Stimulated activated CD4-positive, alpha-beta T cell treated with anti-CD3 and anti-CD28 coated beads, Interleukin-15, amount 100 ng/mL, for 24 hours (primary cell): ENCODE measurements around the gene PRRC2C.
"Not testable (repeated sequence)": the region's sequence is repeated elsewhere in the genome, so short reads cannot be mapped to it uniquely, and the experiment has no call there.

Source experiments
- DNase-seq: peaks from one replicate; pipeline ENCODE4 v3.0.0-alpha.2; 2020

PRRC2C gene

DNA sequence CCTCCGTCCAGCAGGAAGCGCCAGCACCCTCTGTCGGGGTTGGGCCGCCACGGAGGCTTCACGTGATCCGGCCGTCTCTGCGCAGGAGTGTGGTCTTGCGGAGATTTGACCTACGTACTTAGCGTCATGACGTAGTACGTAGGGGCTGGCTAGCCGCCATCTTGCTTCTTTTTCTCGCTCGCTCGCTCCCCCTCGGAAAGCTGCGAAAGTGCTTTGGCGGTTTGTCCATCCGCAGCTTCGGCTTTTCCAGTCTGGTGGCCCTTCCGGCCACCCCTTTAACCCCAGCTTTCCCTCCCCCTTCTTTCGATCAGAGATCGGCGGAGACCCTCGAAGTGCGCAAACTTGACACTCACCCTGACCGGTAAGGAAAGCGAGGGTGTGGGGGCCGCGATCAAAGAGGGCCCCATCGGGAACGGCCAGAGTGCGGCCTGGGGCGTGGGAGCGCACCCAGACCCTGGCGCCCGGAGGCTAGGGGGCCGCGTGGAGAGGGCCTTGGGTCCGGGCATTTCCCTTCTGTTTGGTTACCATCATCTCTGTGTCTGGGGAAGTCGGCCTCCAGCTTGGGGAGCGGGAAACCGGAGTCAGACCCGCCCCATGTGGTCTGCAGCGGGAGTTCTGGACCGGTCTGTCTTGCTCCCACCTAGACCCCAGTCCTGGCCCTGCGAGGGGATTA is at the start of gene PRRC2C:
Gene PRRC2C (plus strand): TSS at position 156 of the 673 bp plus-strand sequence. CDS start 26,559 bp downstream, outside the sequence.
- DNase-seq: peak; percentile 94

GRCh38 chr1:171438441-171438840 is 46.9 kb upstream of the PRRC2C start:
- no peak for DNase-seq

- not testable (repeated sequence) for DNase-seq
Observed at GRCh38 chr1:171440201-171440600, 45.1 kb upstream of the PRRC2C start.

GRCh38 chr1:171441278-171441895 is 43.9 kb upstream of the PRRC2C start:
- DNase-seq: not testable (repeated sequence)

- no peak for DNase-seq
Observed at GRCh38 chr1:171446386-171446785, 38.9 kb upstream of the PRRC2C start.

- DNase-seq: no peak
Observed at GRCh38 chr1:171455967-171456366, 29.4 kb upstream of the PRRC2C start.

DNA sequence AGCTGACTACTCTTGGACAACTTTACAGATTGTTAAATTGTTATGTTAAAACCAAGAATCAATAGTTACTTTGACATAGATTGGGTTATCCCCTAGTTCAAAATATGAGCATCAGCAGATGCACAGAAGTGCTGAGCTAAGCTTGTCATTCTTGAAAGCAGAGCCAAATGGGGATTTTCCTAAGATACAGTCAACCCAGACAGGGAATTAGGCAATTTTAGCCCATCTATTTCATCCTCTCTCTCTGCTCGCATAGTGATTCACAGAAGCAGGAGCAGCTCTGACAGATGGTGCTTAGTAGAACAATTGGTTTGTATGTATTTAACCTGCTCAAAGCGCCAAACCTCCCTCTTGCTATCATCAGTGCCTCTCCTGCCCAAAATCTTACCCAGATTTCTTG is 27.9 kb upstream of the PRRC2C start:
- DNase-seq: no peak

GRCh38 chr1:171460018-171460620 is 25.2 kb upstream of the PRRC2C start:
- no peak for DNase-seq

- no peak for DNase-seq
Observed at GRCh38 chr1:171467626-171468025, 17.7 kb upstream of the PRRC2C start.

DNA sequence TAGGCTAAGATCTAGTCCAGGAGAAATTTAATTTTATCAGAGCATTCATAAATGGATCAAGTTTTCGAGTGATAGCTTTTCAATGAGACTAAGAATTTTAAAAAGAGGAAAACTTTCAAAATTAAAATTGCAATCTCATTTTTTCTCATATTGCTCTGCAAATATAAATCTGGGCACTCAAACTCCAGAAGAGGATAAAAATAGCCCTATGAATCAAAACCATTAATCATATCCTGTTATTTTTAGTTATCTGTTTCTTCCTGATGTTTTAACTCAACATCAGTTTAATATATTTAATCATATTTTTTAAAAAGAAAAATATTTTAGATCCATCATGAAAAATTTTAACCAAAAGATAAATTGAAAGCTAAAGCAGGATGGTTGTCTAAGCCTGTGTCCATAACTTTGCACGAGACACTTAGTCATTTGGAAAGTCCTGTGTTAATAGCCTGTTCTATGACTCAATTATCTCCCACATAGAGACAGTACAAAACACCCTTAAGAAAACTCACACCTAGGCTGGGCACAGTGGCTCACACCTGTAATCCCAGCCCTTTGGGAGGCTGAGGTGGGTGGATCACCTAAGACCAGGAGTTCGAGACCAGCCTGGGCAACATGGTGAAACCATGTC is 17.1 kb upstream of the PRRC2C start:
- no peak for DNase-seq

GRCh38 chr1:171470726-171471125 is 14.6 kb upstream of the PRRC2C start:
- DNase-seq: no peak

- DNase-seq: no peak
Observed at GRCh38 chr1:171472183-171472647, 13.1 kb upstream of the PRRC2C start.

GRCh38 chr1:171476829-171477228 is 8.5 kb upstream of the PRRC2C start:
- no peak for DNase-seq

GRCh38 chr1:171477804-171478203 is 7.5 kb upstream of the PRRC2C start:
- DNase-seq: no peak

DNA sequence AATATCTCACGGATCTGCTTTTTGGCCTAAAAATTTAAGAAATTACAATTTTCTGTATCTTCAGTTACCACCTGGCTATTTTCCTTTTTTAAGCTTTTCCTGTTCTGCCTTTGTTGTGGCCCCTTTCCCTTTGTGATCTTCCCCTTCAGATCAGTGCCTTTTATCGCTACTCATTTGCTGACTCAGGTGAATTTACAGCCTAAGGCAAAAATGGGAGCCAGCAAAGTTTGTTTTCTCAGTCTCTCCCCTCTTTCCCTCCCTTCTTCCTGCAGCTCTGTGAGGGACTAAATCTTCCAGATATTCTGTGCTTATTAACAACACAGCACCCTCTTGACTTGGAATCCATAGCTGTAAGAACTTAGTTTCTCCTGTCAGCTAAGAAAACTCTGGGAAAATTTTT is 5.3 kb upstream of the PRRC2C start:
- no peak for DNase-seq

DNA sequence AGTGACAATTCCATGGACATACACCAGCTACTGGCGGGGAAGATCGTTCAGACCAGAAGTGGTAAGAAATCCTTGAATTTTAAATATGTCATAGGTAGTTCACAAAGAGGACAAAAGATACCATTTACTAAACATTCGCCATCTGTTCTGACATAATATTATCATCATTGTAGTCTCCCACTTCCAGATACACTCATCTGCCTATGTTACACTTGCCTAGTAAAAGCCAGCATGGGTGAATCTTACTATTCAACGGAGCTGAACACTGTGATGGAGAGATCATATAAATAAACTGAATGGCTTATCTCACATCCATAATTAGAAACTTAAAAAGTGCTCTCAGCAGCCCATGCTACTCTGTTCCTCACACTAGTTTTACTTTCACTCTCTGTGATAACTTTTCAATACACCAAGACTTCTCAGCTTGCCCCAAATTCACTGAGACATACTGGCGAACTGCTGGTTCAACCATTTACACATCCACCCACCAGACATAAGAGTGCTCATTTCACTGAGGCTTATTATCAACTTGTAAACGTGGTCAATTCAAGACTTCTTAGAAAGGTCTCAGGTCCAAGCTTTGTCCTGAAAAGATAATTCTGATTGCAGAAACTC is 463 bp upstream of the PRRC2C start:
- DNase-seq: no peak

GRCh38 chr1:171486048-171486519 is 754 bp downstream of the PRRC2C start:
- peak; percentile 70 for DNase-seq

GRCh38 chr1:171487038-171487437 is 1.7 kb downstream of the PRRC2C start:
- DNase-seq: no peak

- DNase-seq: no peak
Observed at GRCh38 chr1:171488190-171488929, 3.0 kb downstream of the PRRC2C start.

GRCh38 chr1:171494076-171494475 is 8.7 kb downstream of the PRRC2C start:
- no peak for DNase-seq

DNA sequence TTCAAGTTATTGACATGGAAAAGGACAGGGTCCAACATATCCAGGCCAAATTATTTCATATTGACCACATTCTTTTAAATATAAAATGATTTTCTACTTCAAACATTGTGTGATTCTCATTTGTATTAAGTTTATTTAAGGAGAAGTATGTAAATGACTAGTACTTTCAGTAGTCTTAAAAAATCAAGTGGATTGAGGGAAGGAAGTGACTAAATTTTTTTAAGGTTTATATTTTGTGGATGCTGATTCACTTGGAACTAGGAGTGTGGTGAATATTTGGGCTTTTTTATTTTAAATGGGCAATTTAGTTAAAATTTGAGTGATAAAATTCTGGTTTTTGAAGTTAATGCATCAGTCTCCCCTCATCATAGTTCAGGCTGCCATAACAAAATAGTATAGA is 10.1 kb downstream of the PRRC2C start:
- DNase-seq: no peak

- DNase-seq: no peak
Observed at GRCh38 chr1:171500304-171500703, 15.0 kb downstream of the PRRC2C start.
